HG02840 (cell line): ENCODE data around the gene GSG1L2.

ENCODE experiments used
- ATAC-seq: cut with Tn5 transposase; IDR thresholded peaks from one replicate; pipeline ENCODE4 v1.9.1; 2021; ENCODE audit warnings: mild to moderate bottlenecking, moderate library complexity, moderate number of reproducible peaks; ENCODE audit not compliant: unreplicated experiment, low FRiP score

Gene GSG1L2

DNA sequence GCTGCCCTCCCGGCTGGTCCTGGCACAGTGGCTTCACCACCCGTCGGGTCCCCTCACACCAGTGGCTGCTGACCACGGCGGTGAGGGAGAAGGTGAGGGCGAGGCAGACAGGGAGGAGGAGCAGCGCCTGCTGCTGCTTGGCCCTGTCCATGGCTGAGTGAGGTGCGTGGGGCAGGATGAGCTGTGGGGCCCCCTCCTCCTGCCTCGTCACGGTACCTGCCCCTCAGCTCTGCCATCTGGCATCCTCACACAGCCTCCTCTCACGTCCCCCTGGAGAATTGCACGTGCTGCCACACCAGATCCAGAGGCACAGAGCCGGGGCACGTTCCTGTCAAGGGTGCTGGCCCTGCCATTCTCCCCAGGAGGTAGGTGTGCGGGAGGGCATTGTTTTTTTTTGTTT, at the start of gene GSG1L2:
Gene GSG1L2 (minus strand): TSS at position 159 of the 400 bp plus-strand sequence. CDS start 8 bp downstream, at position 151.
- ATAC-seq = no peak

DNA sequence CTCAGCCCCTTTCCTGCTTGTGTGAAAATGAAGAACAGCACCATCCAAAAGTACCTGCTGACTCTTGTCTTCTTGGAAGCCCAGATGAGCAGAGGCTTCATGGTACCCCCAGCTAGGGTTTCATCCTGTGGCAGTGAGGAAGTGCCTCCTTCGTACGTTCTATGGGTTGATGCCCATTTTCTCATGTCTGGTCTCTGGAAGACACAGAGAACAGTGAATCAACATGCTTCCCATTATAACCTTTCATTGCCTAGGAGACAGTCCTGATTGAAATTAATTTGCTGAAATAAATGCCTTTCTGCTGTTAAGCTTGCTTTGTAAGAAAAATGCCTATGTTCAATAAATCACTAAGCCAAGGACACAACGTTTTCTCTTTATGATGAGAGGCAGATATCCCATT, 46.7 kb upstream of the GSG1L2 start:
- no peak for ATAC-seq

- ATAC-seq = no peak
Observed at GRCh38 chr17:9865586-9865985, 43.7 kb upstream of the GSG1L2 start.

DNA sequence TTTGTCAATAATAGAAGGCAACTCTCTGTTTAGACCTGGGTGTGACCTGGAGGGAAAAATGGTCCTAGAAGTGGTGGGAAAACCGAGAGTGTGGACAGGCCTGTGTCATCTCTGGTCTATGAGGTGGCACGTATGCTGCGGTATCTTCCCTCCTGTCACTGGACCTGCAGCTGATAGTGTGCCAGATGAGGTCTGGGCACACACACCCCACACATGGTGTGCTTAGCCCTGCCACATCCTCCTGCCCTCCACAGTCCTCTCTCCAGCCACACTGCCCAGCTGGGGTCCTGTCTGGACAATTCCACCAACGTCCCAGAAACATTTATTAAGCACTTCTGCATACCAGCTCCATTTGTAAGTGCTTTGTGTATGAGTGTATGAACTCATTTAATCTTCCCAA, 41.1 kb upstream of the GSG1L2 start:
- no peak for ATAC-seq

- ATAC-seq = no peak
Observed at GRCh38 chr17:9862220-9862619, 40.3 kb upstream of the GSG1L2 start.

DNA sequence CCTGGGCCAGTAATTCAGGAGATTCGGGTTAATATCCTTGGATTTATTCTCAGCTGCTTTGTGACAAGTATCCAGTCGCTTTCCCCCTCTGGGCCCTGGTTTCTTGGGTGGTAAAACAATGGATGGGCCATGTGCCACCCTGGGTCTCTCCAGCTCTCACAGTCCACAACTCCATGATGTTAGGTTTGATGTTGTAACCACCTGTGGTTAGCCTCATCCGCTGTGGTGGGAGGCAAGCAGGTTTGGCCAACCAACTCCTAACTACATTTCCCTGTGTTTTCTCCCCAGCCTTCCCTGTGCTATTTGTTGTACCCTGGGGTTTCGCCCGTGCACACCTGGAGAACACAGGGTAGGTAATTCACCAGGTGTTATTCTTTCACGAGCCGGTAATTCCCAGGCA, 39.0 kb upstream of the GSG1L2 start:
- ATAC-seq = no peak

DNA sequence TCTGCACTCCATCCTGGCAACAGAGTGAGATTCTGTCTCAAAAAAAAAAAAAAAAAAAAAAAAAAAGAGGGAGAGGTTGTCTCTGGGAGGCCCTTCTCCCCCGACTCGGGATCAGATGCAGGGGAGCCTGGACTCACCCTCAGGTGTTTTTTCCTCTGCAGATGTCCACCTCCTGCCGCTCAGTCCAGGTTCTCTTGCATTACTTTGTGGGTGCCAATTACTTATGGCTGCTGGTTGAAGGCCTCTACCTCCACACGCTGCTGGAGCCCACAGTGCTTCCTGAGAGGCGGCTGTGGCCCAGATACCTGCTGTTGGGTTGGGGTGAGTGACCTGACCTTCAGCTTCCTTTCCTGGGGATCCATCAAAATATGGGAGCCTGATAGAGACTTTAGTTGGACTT, 37.9 kb upstream of the GSG1L2 start:
- no peak for ATAC-seq

- ATAC-seq = no peak
Observed at GRCh38 chr17:9855036-9855435, 33.2 kb upstream of the GSG1L2 start.

GRCh38 chr17:9854255-9854654, 32.4 kb upstream of the GSG1L2 start:
- ATAC-seq = no peak

GRCh38 chr17:9850151-9850550, 28.3 kb upstream of the GSG1L2 start:
- no peak for ATAC-seq

GRCh38 chr17:9845306-9845705, 23.4 kb upstream of the GSG1L2 start:
- no peak for ATAC-seq

DNA sequence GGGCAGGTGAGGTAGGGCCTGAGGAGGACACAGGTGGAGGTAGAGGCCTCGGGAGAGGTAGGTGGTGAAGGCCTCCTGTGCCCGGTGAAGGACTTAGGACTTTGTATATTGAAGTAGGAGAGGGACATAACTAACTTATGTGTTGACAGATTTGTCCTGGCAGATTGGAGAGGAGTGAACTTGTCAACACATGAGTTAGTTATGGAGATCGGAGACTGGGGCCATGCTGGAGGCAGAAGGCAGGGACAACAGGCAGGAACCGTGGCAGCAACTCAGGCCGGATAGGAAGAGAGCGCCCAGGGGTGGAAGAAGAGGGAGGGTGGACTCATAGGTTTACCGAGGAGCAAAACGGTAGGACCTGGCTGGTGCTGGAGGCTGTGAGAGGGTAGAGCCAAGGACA, 22.3 kb upstream of the GSG1L2 start:
- no peak for ATAC-seq

GRCh38 chr17:9843152-9844010, 21.5 kb upstream of the GSG1L2 start:
- ATAC-seq = no peak

DNA sequence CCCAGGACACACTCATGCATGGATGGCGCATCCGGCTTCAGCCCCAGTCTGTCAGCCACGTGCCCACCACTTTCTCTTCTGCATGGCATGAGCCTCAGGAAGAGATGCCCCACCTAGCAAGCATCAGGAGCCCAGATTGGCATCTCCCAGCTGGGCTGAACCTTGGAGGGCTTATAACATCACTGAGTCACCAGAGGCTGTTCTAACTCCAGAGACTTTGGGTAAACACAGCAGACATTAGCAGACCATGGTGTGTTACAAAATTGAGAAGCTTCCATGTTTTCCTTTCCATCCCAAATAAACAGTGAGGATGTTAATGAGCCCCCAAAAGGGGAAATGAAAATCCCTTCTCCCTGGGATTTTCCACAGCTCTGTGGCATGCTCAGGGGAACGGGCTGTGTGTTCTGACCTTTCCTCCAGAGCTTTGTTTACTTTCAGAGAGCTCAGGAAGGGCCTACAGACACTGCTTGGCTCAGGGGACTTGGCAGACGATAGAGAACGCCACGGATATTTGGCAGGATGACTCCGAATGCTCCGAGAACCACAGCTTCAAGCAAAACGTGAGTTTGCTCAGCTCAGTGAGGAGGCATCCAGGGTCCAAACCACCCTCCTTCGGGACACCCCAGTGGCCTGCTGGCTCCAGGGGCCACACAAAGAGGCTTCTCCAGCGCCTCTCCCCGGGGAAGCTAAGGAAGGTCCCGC, 20.3 kb upstream of the GSG1L2 start:
- no peak for ATAC-seq

- ATAC-seq = no peak
Observed at GRCh38 chr17:9839433-9839832, 17.6 kb upstream of the GSG1L2 start.

GRCh38 chr17:9837551-9838471, 15.9 kb upstream of the GSG1L2 start:
- ATAC-seq = no peak

- no peak for ATAC-seq
Observed at GRCh38 chr17:9833922-9834321, 12.0 kb upstream of the GSG1L2 start.

DNA sequence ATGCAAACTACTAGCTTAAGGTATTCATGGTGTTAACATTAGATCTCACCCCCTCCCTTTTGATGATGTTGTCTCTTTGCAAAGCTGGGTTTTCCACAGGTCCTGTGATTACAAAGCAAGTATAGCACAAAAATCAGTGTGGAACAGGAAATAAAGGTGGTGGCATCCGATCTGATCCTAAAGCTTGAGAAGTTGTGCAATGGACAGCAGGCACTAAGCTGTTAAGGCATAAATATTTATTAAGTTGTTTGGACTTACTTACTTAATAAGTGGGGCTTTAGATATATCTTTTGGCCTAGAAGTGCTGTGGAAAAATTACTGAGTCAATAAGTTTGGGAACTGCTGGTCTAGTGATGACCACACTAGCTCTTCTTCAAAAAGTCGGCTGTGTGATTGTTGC, 8.8 kb upstream of the GSG1L2 start:
- ATAC-seq = no peak

GRCh38 chr17:9829343-9829742, 7.5 kb upstream of the GSG1L2 start:
- ATAC-seq = no peak

DNA sequence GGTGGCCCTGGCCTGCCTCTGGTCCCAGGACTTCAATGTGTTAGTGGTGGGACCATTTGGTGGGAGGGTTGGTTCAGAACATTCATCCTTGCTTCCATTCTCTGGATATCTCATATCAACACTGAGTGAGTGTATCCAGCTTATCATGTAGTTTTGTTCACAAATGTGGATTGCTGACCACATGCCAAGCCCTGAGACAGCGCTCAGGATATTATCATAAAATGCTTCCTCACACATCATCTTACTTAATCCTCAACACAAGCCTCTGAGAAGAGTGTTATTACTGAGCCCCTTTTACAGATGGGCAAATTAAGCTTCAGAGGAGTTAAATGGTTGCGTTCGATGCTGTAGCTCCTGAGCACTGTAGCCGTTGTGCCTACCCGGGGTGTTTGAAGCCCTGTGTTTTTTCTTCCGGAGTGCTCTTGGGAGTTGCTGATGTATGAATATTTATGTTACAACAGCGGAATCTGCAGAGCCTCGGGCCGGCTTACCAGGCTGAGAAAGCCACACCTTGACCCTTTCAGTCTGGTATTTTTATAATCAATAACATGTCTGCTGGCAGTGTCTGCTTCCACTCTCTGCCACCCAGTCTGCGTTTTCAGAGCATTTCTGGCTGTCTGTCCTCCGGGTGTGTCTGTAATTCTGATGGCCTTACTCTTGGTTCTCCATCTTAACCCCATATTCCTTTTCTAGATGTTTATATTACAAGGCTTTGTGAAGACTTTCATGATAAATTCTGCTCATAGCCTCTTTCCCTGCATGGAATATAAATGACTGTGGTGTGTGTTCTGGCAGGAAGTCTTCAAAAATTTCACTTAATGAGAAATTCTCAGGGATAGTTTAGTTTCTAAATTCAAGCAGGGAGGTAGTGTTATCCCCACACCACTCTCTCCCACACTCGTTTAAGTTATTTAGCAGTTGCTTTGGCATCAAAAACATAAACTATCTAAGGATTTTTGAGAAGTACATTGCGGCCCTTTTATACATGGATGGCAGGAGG, 6.7 kb upstream of the GSG1L2 start:
- no peak for ATAC-seq
